OCI-LY1 (cell line): Measurements from ENCODE around the gene LZTFL1.

Source experiments
- EZH2 ChIP-seq: fragments of 200-600 bp; sonication (generic), shearing (Covaris generic); IDR thresholded peaks from 2 replicates; pipeline ENCODE4 v1.8.0; 2017; ENCODE audit warnings: borderline replicate concordance, mixed run types, mild to moderate bottlenecking, antibody characterized with exemption, low read length, moderate library complexity, mixed read lengths
- TF ChIP-seq, protein P1 (sequence below): fragments of 200-600 bp; sonication (generic), shearing (Covaris generic); IDR thresholded peaks from 2 replicates; pipeline ENCODE4 v1.5.1; 2017; ENCODE audit warnings: mild to moderate bottlenecking, antibody characterized with exemption, low read length, moderate library complexity, mixed read lengths

DNA sequence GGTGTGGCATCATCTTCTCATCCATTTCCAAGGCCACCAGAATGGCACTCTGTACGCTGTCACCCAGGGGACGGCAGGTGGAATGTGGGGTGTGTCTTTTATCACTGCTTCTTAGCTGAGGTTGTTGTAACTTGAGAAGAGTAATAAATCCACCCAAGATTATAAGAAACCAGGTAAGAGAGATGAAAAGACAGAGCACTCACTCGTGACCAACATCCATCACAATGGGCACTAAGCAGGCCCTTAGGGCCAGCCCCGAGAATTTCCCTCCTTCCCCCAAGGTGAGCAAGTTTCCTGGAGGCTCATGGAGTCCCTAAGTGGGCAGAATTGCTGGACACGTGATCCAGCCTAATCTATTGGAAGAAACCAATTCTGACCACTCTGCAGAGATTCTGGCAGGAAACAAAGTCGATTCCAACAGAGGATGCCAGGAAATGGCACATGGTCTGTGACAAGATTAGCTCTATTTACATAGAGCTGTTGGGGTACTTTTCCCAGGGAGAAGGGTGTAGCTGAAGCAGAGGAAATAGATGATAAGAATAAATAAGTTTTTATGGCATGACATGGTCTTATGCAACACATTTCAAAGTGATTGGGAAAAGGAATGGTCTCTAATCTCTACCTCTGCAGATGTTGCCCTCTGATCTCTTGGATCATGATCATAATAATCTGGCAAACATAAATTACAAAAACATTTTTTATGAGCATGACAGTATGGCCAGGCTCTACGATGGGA is 68.0 kb downstream of the LZTFL1 start:
- TF ChIP-seq EZH2: no peak
- TF ChIP-seq, protein P1, sequence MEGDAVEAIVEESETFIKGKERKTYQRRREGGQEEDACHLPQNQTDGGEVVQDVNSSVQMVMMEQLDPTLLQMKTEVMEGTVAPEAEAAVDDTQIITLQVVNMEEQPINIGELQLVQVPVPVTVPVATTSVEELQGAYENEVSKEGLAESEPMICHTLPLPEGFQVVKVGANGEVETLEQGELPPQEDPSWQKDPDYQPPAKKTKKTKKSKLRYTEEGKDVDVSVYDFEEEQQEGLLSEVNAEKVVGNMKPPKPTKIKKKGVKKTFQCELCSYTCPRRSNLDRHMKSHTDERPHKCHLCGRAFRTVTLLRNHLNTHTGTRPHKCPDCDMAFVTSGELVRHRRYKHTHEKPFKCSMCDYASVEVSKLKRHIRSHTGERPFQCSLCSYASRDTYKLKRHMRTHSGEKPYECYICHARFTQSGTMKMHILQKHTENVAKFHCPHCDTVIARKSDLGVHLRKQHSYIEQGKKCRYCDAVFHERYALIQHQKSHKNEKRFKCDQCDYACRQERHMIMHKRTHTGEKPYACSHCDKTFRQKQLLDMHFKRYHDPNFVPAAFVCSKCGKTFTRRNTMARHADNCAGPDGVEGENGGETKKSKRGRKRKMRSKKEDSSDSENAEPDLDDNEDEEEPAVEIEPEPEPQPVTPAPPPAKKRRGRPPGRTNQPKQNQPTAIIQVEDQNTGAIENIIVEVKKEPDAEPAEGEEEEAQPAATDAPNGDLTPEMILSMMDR: no peak
